Left ventricle myocardium superior (tissue), 1 donor: ENCODE data around the gene FOXO6. TPM values are rescaled to one million over a fixed set of nuclear protein-coding genes. Genes with fewer than 3 reads are reported as not detected.
A peak's percentile ranks its signal among the peaks of the same experiment; 100 is the strongest.

Experiments used
- ATAC-seq: fragments of 200-7000 bp; cut with Tn5 transposase; one replicate; pipeline ENCODE4 v1.9.1; 2020; ENCODE audit warnings: mild to moderate bottlenecking, moderate library complexity
- DNase-seq: peaks from one replicate; pipeline ENCODE4 v3.0.0-alpha.2; 2020
- intact Hi-C: fragments of 100-400 bp; cut with micrococcal nuclease; formaldehyde crosslinking; loops from one replicate; pipeline ENCODE4 v1.11.0; 2022
- total RNA-seq: library from RNA; stranded (reverse); fragmentation: NEBNext Ultra II Directional; extraction: Animal tissue kit (Norgen Biotek cat#: 25700); gene quantifications from one replicate; pipeline ENCODE4 v1.2.1, GENCODE V29; 2021
- donor health status: DM: no; HTN: yes; CAD: no; lungs with severe emphysema.

FOXO6 gene
- total RNA-seq, 1 donor from 2014 or later: 3.4 TPM

DNA sequence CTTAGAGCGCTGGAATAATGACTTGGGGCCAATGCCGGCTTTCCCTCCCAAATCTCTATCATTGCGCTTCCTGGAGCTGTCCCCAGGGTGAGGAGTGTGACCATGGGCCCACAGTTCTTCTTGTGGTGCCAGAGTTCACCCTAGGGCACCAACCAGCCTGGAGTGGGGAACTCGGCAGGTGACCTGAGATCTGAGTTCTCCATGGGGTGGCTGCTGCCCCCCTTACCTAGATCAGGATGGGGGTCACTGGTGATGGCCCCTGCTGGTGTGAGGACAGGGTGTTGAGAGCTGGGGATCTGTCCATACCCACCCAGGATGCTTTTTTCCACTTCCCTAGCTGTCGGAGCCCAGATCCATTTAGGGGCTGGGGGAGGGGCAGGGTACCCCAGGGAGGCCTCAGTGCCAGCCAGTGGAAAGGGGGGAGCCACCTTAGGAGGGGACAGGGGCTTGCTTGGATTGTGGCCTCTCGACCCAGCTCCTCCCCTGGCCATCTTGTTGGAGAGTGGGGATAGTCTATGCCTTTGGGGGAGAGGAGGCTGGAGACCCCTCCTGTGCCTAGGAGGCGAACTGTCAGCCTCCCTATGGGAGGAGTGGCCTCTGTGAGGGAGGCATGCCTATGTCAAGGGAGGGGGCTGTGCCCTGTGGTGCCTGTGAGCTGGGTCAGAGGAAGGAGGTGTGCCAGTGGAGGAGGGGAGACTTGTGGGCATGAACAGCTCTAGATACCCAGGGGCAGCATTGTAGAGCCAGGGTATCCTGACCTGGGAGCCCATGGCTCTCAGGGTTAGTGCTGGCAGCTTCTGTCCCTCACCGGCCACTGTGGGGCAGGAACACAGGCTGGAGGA, 1.7 kb downstream of the FOXO6 start:
- no peak for ATAC-seq
- intact Hi-C loops: no loop called here
- DNase-seq: no peak

DNA sequence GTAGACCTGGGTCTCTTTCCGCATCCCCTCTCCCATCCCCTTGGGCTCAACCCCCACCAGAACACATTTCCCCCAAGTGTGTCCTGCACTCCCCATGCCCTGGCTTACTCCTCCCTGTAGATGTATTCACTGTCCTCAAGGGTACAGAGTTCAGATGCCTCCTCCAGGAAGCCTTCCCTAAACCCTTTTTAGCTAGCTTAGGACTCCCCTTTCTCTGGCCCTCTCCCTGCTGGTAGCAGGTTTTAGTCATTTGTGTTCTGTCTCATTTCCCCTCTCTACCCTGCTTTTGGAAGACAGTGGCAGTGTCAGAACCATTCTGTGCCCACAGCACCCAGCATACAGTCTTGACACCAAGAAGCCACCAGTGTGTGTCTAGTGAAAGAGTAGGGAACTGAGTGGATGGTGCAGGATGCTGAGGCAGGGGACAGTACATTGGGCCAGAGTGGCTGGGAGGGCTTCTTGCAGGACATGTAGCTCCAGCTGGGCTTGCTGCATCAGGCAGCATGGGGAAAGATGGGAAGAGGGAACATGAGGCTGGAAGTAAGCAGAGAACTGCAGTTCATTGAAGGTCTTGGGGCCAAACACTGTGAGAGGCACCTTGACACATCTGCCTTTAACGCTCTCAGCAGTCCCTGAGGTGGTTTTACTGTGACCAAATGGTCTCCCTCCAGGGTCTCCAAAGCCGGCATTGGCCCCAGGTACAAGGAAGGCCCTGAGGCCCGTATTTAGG, 2.5 kb downstream of the FOXO6 start:
- intact Hi-C loops: no loop called here
- no peak for DNase-seq
- no peak for ATAC-seq

DNA sequence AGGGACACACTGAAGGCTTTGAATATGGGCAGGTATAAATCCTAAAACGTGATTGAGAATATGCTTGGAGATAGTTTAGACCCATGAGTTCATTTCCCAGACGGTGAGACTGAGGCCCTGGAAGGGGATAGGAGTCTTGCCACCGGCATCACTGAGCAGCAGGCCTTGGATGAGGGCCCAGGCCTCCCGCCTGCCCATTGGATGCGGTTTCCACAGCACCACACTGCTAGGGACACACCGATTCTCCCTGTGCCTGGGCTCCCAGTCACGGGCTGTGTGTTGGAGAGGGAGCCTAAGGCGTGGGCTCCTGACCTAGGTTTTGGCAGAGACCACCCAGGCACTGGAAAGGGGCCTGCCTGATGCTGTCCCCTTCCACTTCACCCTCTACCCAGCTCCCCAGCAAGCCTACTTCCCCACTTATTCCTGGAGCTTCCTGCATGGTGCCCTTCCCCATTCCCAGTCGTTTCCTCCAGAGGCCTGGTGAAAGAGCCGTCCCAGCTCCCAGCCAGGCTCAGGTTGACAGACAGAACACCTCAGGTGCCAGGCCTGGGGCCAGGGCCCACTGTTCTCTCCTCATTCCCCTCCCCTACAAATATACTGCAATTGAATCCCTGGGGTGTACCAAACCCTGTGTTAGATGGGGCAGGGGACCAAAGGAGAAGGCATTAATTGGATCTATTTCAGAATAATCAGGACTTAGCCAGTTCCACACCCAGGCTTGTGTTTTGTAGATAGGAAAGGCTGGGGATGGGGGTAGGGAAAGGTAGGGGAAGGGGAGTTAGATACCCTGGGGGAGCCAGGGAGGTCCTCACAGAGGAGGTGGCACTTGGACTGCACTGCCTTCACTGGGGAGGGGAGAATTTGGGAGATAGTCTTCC, 3.4 kb downstream of the FOXO6 start:
- ATAC-seq (no peak), DNase-seq (no peak)
- intact Hi-C loops: no loop called here

DNA sequence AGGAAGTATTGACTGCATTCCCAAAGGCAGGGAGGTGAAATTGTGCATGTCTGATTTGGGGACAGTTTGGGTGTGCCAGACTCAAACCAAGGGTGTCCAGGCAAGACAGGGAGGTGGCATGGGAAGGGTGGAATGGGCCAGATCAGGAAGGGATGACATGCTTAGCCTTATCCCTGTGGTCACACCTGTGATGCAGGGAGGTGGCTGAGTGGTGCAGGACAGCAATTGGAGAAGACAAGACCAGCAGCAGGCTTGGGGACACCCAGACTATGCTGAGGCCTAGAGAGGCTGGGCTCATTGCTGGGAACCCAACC, 4.0 kb downstream of the FOXO6 start:
- intact Hi-C loops: no loop called here
- ATAC-seq (no peak), DNase-seq (no peak)

DNA sequence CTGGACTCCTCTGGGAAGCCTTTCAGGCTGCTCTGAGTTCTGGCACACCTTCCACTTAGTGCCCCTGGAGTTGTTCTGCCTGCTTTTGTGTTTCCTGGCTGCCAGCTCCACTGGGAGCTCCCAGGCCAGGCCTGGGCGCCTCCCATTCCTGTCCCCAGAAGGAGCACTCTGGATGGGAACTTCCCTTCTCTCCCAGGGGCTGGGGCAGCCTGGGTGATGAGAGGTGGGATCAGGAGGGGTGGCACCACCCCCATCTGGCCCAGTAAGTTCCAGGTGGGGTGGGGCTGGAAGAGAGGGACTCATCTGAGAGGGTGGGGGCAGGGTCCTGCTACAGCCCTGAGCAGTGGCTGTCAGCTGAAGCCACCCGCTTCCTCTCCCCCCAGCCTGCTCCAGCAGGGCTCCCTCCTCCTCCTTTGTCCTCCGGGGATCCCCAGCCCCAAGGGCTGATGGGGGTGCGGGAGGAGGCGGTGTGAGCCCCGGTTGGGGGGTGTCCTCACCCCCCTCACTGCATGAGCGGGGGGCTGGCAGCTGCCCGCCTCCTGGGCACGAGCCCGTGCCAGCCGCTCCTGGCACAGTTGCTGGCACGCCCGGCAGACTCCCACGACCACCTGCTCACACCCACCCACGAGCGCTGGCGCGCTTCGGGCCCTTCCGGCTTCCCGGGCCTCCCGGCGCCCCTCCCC, 4.7 kb downstream of the FOXO6 start:
- intact Hi-C loops: no loop called here
- ATAC-seq: peak; percentile 3
- DNase-seq: no peak

DNA sequence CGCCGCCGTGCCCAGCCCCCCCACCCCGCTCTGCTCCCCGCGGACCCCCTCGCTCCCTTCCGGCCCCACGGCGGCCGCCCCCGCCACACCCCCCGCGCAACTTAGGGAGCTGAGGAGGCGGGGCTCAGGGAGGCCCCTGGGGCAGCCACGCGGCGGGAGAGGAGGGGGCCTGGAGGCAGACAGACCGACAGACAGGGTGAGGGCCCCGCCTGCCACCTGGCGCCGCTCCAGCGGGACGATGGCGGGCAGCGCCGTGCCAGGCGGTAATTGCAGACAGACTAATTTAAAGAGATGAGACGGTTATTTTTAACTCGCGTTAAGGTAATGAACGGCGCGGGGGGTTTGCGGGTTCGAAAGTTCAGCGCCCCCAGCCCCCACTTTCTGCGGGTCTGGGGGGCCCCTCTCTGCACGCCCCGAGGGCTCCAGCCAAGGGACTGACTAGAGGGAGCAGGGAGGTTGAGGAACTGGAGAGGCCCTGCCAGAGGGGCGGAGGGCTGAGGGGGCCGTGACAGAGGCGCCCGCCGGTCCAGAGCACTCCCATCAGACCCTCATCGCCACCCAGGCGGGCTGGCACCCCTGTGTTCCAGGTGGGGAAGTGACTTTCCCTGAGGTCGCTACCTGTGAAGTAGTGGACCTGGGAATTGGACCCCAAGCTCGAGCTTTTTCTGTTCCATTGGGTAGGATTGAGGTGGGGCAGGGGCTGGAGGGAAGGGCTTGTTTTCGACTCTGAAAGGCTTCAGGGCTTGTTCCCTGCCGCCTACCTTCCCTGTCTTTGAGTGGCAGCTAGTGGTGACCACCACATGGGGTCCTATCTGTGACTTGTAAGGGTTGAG, 5.4 kb downstream of the FOXO6 start:
- peak; percentile 36 for ATAC-seq
- peak; percentile 64 for DNase-seq

DNA sequence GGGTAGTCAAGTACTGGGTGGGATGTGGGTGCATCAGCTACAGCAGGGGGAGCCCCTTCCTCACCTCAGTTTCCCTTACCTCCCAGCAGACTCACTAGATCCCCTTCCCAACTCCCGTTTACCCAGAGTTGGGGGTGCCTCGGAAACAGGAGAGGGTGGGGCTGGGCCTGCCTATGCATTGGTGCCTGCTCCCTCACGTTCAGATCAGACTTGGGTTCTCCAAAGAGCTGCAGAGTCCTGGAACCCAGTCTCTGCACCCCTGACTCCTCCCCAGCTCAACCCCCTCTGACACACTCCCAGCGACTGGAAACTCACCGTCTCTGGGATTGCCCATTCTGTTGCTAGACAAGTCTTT, 6.0 kb downstream of the FOXO6 start:
- intact Hi-C loops: no loop called here
- no peak for DNase-seq
- no peak for ATAC-seq

More for the DNA sequence above, 5.4 kb downstream of the FOXO6 start:
- intact Hi-C loops: no loop called here

DNA sequence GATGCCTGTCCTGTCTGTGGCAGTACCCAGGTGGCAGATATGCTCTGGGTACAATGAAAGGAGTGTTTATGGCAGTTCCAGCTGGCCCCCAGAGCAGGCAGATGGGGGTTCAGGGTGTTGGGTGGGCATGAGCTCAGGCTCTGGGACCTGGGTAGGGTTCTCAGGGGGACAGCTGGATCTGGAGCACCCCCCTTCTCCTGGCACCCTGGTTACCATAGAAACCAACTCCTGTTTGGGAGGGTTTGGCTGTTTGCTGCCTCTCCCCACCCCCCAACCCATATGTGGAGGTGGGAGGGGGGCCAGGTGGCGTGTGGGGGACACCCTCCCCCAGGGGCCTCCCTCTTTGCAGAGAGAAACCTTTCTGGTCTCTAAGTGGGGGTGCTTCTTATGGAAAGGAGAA, 7.1 kb downstream of the FOXO6 start:
- intact Hi-C loops: no loop called here

DNA sequence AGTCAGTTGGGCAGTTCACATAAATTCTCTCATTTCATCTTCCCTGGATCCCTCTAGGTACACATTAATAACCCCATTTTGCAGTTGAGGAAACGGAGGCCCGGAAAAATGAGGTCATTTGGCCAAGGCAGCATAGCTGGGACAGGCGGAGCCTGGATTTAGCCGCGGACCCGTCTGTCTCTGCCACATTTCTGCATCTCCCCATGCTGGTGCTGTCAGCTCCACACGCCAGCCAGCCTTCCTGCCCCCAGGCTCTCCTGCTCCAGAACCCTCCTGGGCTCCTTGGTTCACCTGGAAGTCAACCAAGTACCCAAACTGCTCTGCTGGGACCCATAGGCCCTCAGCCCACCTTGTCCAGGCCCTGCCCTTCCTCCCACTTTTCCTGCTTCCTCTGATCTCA, 7.6 kb downstream of the FOXO6 start:
- ATAC-seq: no peak
- intact Hi-C loops: no loop called here
- DNase-seq: no peak

More for the DNA sequence above, 7.1 kb downstream of the FOXO6 start:
- no peak for ATAC-seq
- no peak for DNase-seq

DNA sequence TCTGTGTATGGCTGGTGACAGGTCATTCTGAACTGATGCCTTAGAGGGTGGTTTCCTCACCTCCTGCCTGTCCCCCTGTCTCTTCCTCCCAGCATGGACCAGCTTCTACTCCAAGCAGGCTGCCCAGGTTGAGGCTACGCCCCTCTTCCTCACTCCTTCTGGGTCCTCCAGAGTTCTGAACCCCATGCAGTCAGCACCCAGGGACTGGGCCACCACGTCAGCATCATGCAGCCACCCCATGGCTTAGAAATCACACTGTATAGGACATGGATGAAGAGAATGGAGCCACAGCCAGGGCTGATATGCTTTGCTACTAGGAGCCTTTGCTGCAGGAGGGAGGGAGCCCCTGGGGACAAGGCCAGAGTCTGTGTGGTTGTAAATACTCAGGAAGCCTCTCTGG, 8.3 kb downstream of the FOXO6 start:
- DNase-seq (no peak), ATAC-seq (no peak)
- intact Hi-C loops: no loop called here

DNA sequence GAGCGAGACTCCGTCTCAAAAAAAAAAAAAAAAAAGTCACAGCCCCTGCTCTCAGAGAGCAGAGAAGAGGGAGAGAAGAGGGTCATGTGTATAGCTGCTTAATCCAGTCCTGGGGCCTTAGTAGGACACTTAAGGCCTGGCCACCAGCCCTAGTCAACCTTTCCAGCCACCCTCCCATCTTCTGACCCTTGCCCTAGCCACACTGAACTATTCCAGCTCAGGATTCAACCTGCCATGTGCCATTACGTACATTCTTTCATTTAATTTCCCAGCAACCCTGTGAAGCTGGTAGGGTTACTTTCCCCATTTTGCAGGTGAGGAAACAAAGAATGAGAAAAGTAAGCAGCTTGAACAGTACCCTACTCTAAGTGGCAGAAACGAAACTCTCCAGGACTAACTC, 9.0 kb downstream of the FOXO6 start:
- ATAC-seq (no peak), DNase-seq (no peak)
- intact Hi-C loops: no loop called here

DNA sequence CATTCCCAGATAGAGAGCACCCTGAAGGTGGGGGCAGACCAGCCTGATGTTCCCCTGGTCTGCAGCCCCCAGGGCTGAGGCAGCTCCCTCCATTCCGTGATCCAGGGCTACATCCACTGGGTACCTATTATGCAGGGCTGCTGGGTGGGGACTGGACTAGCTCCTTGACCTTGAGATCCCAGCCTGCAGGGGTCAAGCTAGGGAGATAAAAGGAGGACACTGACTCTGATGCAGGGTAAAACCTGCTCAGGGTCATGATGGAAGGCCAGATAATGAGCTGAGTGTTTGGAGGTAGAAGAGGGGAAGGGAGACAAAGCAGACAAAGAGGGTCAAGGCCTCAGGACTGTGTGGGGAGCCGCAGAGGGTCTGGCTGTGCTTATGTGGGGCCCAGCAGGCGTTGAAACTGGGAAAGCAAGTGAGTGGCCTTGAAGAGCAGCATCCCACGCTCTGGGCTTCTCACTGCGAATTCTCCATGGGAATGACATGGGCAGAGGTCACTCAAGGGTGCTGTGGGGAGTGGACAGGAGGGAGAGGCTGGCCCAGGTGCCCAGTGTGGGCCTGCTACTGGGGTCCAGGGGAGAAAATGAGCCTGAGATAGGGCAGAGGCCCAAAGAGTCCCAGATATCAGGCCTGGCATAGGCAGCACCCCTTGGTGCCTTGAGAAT, 9.7 kb downstream of the FOXO6 start:
- ATAC-seq: no peak
- intact Hi-C loops: no loop called here
- no peak for DNase-seq

DNA sequence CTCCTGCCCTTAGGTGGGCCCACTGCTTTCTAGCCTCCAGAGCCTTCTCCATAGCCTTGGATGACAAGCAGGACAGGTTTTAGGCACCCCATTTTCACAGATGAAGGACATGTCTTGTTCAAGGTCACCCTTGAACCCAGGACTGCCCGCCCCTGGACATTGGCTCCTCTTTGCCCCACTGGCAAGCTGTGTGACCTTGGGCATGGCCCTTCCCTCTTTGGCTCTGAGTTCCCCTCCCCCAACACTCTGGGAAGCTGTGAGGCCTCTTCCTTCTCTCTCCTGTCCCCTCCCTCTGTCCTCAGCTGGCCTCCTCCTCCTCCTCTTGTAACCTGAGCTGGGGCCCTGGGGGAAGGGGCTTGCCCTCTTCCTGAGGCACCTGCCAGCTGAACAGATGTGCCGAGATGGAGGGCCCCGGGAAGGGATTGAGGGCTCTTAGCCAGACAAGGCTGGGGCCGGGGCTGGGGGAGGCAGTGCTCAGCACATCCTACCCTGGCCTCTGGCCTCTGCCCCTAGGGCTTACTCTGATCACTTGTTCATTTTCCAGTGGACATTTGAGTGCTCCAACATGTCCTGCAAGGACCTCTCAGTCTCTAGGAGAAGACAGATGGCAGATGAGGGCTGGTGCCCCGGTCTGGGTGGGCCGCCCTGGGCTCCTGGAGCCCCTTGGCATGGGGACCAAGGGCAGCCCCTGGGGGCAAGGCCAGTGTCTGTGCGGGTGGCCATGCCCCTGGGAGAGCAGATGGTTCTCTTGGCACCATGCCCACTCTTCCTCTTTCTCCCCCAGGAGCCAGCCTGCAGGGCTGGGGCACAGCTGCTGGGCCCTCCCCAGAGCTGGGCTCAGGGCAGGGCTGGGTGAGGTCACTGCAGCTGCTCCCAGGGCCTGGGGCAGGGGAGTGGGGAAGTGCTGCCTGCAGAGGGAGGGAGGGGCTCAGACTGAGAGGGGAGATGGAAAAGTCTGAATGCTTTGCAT, 10.7 kb downstream of the FOXO6 start:
- DNase-seq (peak; percentile 72), ATAC-seq (peak; percentile 73)
- intact Hi-C loops: no loop called here

DNA sequence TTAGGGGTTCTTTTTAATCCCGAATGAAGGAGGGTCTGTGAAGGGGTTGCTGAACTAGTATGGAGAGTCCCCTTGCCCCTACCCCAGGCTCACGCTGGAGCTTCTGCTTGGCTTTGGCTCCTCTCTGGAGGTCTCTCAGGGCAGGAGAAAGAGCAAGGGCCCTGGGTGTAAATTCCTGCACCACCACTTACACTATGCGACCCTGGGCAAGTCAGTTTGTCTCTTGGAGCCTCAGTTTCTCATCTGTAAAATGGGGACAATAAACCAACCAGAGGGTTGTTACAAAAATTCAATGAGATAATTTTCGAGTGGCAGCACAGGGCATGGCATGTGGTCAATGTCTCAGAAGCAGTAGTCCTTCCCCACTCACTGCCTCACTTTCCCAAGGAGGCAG, 11.4 kb downstream of the FOXO6 start:
- DNase-seq: no peak
- intact Hi-C loops: no loop called here

DNA sequence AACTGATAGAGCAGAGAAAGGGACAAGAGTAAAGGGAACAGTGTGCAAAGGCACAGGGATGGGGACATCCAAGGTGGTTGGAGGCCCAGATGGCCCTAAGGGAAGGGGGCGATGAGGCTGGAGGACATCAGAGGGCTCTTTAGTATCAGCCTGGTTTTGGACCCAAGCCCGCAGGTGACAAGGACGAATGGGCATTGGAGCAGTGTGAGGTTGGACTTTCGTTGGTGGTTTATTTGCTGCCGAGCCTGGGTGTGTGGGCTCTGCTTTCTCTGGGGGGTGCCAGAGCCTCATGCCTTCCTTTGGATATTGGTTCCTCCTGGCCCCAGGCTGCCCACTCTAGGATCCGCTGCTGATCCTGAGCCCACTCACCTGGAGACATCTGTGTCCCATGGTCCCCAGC, 12.1 kb downstream of the FOXO6 start:
- no peak for DNase-seq
- intact Hi-C loops: no loop called here
- no peak for ATAC-seq

More for the DNA sequence above, 11.4 kb downstream of the FOXO6 start:
- ATAC-seq: no peak

DNA sequence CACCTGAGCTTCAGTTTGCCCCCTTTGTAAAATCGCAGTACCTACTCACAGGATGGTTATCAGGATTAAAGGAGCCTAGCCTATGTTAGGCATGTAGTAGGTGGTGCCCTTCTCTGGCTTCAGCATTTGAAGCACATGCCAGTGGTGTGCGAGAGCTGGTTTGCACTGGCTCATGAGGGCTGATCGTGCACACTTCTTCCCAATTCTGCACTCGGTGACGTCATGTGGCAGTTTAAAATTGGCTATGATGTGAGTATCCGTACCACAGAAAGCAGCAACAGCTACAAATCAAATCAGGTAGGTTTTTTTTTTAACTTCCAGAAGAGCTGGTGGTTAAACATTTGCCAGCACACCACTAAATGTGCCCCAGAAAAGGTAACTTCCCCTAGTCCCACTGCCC, 13.5 kb downstream of the FOXO6 start:
- ATAC-seq (no peak), DNase-seq (no peak)
- intact Hi-C loops: no loop called here

DNA sequence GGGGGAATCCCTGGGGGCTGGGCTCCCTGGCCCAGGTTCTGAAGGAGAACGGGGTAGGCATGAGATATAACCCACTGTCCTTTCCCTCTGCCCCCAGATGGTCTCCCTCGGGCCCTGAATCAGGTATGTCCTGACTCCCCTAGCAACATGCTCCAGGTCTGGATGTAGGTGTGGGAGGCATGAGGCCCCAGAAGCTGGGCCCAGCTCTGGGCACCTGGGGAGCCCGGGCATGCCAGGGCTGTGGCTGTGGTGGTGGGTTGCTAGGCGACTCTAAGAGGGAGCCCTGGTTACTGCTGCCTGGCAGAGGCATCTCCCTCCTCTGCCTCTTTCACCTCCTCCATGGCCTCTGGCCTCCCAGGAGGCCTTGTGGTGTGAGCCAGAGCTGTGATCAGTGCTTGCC, 16.2 kb downstream of the FOXO6 start:
- DNase-seq (no peak), ATAC-seq (no peak)
- intact Hi-C loops: no loop called here
